ENCODE results near the gene ITIH4.

Gene ITIH4

GRCh38 chr3:52847726-52848125 lies 17.3 kb upstream of the ITIH4 start:
- Histone ChIP-seq H3K4me1 (ENCODE audit: insufficient read depth, low read length) (no peaks in the 10 kb centered on the region), H3K9me3 (ENCODE audit: insufficient read depth, low read depth, low read length) (no peaks in the 10 kb centered on the region), H3K4me3 (ENCODE audit: low read length) (no peak overlapping the region), H3K27ac (ENCODE audit: low read length) (no peak overlapping the region), H3K27me3 (ENCODE audit: insufficient read depth, low read length) (no peaks in the 10 kb centered on the region), H3K9ac (ENCODE audit: low read depth, low read length) (no peak overlapping the region), H3K36me3 (ENCODE audit: insufficient read depth, low read depth, low read length) (peaks cover 36% of the 10 kb centered on the region)

GRCh38 chr3:52847241-52847640 lies 16.8 kb upstream of the ITIH4 start:
- H3K27me3 ChIP-seq (ENCODE audit: insufficient read depth, low read length): no peaks in the 10 kb centered on the region
- no peak overlapping the region for H3K27ac ChIP-seq (ENCODE audit: low read length)
- no peak overlapping the region for H3K4me3 ChIP-seq (ENCODE audit: low read length)

GRCh38 chr3:52846432-52846965 lies 16.0 kb upstream of the ITIH4 start:
- no peak overlapping the region for H3K27ac ChIP-seq (ENCODE audit: low read length)
- H3K27me3 ChIP-seq (ENCODE audit: insufficient read depth, low read length): no peaks in the 10 kb centered on the region
- H3K36me3 ChIP-seq (ENCODE audit: insufficient read depth, low read depth, low read length): peaks cover 35% of the 10 kb centered on the region
- H3K9me3 ChIP-seq (ENCODE audit: insufficient read depth, low read depth, low read length): no peaks in the 10 kb centered on the region
- no peak overlapping the region for H3K4me3 ChIP-seq (ENCODE audit: low read length)
- no peaks in the 10 kb centered on the region for H3K4me1 ChIP-seq (ENCODE audit: insufficient read depth, low read length)
- H3K9ac ChIP-seq (ENCODE audit: low read depth, low read length): no peak overlapping the region

More at GRCh38 chr3:52847241-52847640, 16.8 kb upstream of the ITIH4 start:
- Histone ChIP-seq H3K9ac (ENCODE audit: low read depth, low read length) (no peak overlapping the region), H3K9me3 (ENCODE audit: insufficient read depth, low read depth, low read length) (no peaks in the 10 kb centered on the region), H3K36me3 (ENCODE audit: insufficient read depth, low read depth, low read length) (peaks cover 37% of the 10 kb centered on the region), H3K4me1 (ENCODE audit: insufficient read depth, low read length) (no peaks in the 10 kb centered on the region)

- peaks cover 41% of the 10 kb centered on the region for H3K36me3 ChIP-seq (ENCODE audit: insufficient read depth, low read depth, low read length)
- H3K27ac ChIP-seq (ENCODE audit: low read length): no peak overlapping the region
- H3K27me3 ChIP-seq (ENCODE audit: insufficient read depth, low read length): no peaks in the 10 kb centered on the region
- H3K4me3 ChIP-seq (ENCODE audit: low read length): no peak overlapping the region
- H3K4me1 ChIP-seq (ENCODE audit: insufficient read depth, low read length): no peaks in the 10 kb centered on the region
- H3K9ac ChIP-seq (ENCODE audit: low read depth, low read length): no peak overlapping the region
- no peaks in the 10 kb centered on the region for H3K9me3 ChIP-seq (ENCODE audit: insufficient read depth, low read depth, low read length)
Measured at GRCh38 chr3:52845691-52846431, 15.4 kb upstream of the ITIH4 start.

GRCh38 chr3:52845157-52845556 lies 14.7 kb upstream of the ITIH4 start:
- Histone ChIP-seq H3K36me3 (ENCODE audit: insufficient read depth, low read depth, low read length) (peaks cover 41% of the 10 kb centered on the region), H3K27ac (ENCODE audit: low read length) (no peak overlapping the region), H3K4me1 (ENCODE audit: insufficient read depth, low read length) (no peaks in the 10 kb centered on the region), H3K9me3 (ENCODE audit: insufficient read depth, low read depth, low read length) (no peaks in the 10 kb centered on the region), H3K4me3 (ENCODE audit: low read length) (no peak overlapping the region), H3K9ac (ENCODE audit: low read depth, low read length) (no peak overlapping the region), H3K27me3 (ENCODE audit: insufficient read depth, low read length) (no peaks in the 10 kb centered on the region)

- Histone ChIP-seq H3K27me3 (ENCODE audit: insufficient read depth, low read length) (no peaks in the 10 kb centered on the region), H3K4me3 (ENCODE audit: low read length) (no peak overlapping the region), H3K4me1 (ENCODE audit: insufficient read depth, low read length) (no peaks in the 10 kb centered on the region), H3K27ac (ENCODE audit: low read length) (no peak overlapping the region), H3K36me3 (ENCODE audit: insufficient read depth, low read depth, low read length) (peaks cover 38% of the 10 kb centered on the region), H3K9ac (ENCODE audit: low read depth, low read length) (no peak overlapping the region), H3K9me3 (ENCODE audit: insufficient read depth, low read depth, low read length) (no peaks in the 10 kb centered on the region)
Measured at GRCh38 chr3:52844290-52844975, 14.0 kb upstream of the ITIH4 start.

- Histone ChIP-seq H3K36me3 (ENCODE audit: insufficient read depth, low read depth, low read length) (peaks cover 33% of the 10 kb centered on the region), H3K4me1 (ENCODE audit: insufficient read depth, low read length) (no peaks in the 10 kb centered on the region), H3K9me3 (ENCODE audit: insufficient read depth, low read depth, low read length) (no peaks in the 10 kb centered on the region), H3K27me3 (ENCODE audit: insufficient read depth, low read length) (no peaks in the 10 kb centered on the region), H3K27ac (ENCODE audit: low read length) (no peak overlapping the region), H3K4me3 (ENCODE audit: low read length) (no peak overlapping the region), H3K9ac (ENCODE audit: low read depth, low read length) (no peak overlapping the region)
Measured at GRCh38 chr3:52843881-52844280, 13.4 kb upstream of the ITIH4 start.

GRCh38 chr3:52843108-52843865 lies 12.8 kb upstream of the ITIH4 start:
- H3K27me3 ChIP-seq (ENCODE audit: insufficient read depth, low read length): no peaks in the 10 kb centered on the region
- peaks cover 27% of the 10 kb centered on the region for H3K36me3 ChIP-seq (ENCODE audit: insufficient read depth, low read depth, low read length)
- no peaks in the 10 kb centered on the region for H3K9me3 ChIP-seq (ENCODE audit: insufficient read depth, low read depth, low read length)
- no peak overlapping the region for H3K9ac ChIP-seq (ENCODE audit: low read depth, low read length)
- no peak overlapping the region for H3K4me3 ChIP-seq (ENCODE audit: low read length)
- H3K4me1 ChIP-seq (ENCODE audit: insufficient read depth, low read length): no peaks in the 10 kb centered on the region
- H3K27ac ChIP-seq (ENCODE audit: low read length): no peak overlapping the region

- Histone ChIP-seq H3K27me3 (ENCODE audit: insufficient read depth, low read length) (no peaks in the 10 kb centered on the region), H3K9me3 (ENCODE audit: insufficient read depth, low read depth, low read length) (no peaks in the 10 kb centered on the region), H3K27ac (ENCODE audit: low read length) (no peak overlapping the region), H3K36me3 (ENCODE audit: insufficient read depth, low read depth, low read length) (peaks cover 18% of the 10 kb centered on the region; the same call in 1 of the 2 replicates), H3K4me1 (ENCODE audit: insufficient read depth, low read length) (no peaks in the 10 kb centered on the region), H3K9ac (ENCODE audit: low read depth, low read length) (no peak overlapping the region), H3K4me3 (ENCODE audit: low read length) (no peak overlapping the region)
Measured at GRCh38 chr3:52842424-52842823, 12.0 kb upstream of the ITIH4 start.

GRCh38 chr3:52841981-52842340 lies 11.5 kb upstream of the ITIH4 start:
- Histone ChIP-seq H3K9ac (ENCODE audit: low read depth, low read length) (no peak overlapping the region), H3K27ac (ENCODE audit: low read length) (no peak overlapping the region), H3K4me1 (ENCODE audit: insufficient read depth, low read length) (no peaks in the 10 kb centered on the region), H3K27me3 (ENCODE audit: insufficient read depth, low read length) (no peaks in the 10 kb centered on the region), H3K9me3 (ENCODE audit: insufficient read depth, low read depth, low read length) (no peaks in the 10 kb centered on the region), H3K36me3 (ENCODE audit: insufficient read depth, low read depth, low read length) (peaks cover 18% of the 10 kb centered on the region; the same call in 1 of the 2 replicates), H3K4me3 (ENCODE audit: low read length) (no peak overlapping the region)

- Histone ChIP-seq H3K27ac (ENCODE audit: low read length) (no peak overlapping the region), H3K9ac (ENCODE audit: low read depth, low read length) (no peak overlapping the region), H3K9me3 (ENCODE audit: insufficient read depth, low read depth, low read length) (no peaks in the 10 kb centered on the region), H3K36me3 (ENCODE audit: insufficient read depth, low read depth, low read length) (peaks cover 18% of the 10 kb centered on the region; the same call in 1 of the 2 replicates), H3K27me3 (ENCODE audit: insufficient read depth, low read length) (no peaks in the 10 kb centered on the region), H3K4me1 (ENCODE audit: insufficient read depth, low read length) (no peaks in the 10 kb centered on the region), H3K4me3 (ENCODE audit: low read length) (no peak overlapping the region)
Measured at GRCh38 chr3:52841211-52841980, 10.9 kb upstream of the ITIH4 start.
